SK-N-SH treated with all-trans-retinoic acid at 6 μM for 48 hours (cell line): Measurements from ENCODE around the gene ELP4.
"Not testable (repeated sequence)": the region's sequence is repeated elsewhere in the genome, so short reads cannot be mapped to it uniquely, and the experiment has no call there.

ENCODE experiments used
- ARNTL ChIP-seq: fragments of 450-650 bp; formaldehyde crosslinking; IDR thresholded peaks from 2 replicates; pipeline ENCODE4 v1.5.0; 2020; ENCODE audit warnings: low read depth, mild to moderate bottlenecking, moderate library complexity, borderline replicate concordance
- BACH2 ChIP-seq: fragments of 250-450 bp; sonication (Bioruptor Pico); IDR thresholded peaks from 2 replicates; pipeline ENCODE4 v1.9.0; 2021; ENCODE audit warnings: mild to moderate bottlenecking, borderline replicate concordance
- ESRRG ChIP-seq: fragments of 250-450 bp; sonication (Bioruptor Pico); IDR thresholded peaks from 2 replicates; pipeline ENCODE4 v1.6.1; 2021; ENCODE audit warnings: mild to moderate bottlenecking
- OSR1 ChIP-seq: fragments of 250-450 bp; sonication (Bioruptor Pico); IDR thresholded peaks from 2 replicates; pipeline ENCODE4 v1.8.0; 2022; ENCODE audit warnings: moderate library complexity, mild to moderate bottlenecking, inconsistent platforms
- PATZ1 ChIP-seq: fragments of 250-450 bp; sonication (Bioruptor Pico); IDR thresholded peaks from 2 replicates; pipeline ENCODE4 v1.8.0; 2020; ENCODE audit warnings: mild to moderate bottlenecking, moderate library complexity, borderline replicate concordance
- PPARA ChIP-seq: fragments of 250-450 bp; sonication (Bioruptor Pico); IDR thresholded peaks from 2 replicates; pipeline ENCODE4 v1.5.0; 2020; ENCODE audit warnings: mild to moderate bottlenecking, borderline replicate concordance
- RARB ChIP-seq: fragments of 250-450 bp; sonication (Bioruptor Pico); IDR thresholded peaks from 2 replicates; pipeline ENCODE4 v1.8.0; 2021; ENCODE audit warnings: mild to moderate bottlenecking, moderate library complexity
- TCF4 ChIP-seq: fragments of 250-450 bp; sonication (Bioruptor Pico); IDR thresholded peaks from 2 replicates; pipeline ENCODE4 v1.8.0; 2021; ENCODE audit warnings: mild to moderate bottlenecking, moderate library complexity, borderline replicate concordance
- ZC3H10 ChIP-seq: fragments of 250-450 bp; sonication (Bioruptor Pico); IDR thresholded peaks from 2 replicates; pipeline ENCODE4 v1.5.1; 2021; ENCODE audit warnings: mild to moderate bottlenecking, moderate library complexity
- ZFP30 ChIP-seq: fragments of 450-650 bp; formaldehyde crosslinking; IDR thresholded peaks from 2 replicates; pipeline ENCODE4 v1.5.0; 2022; ENCODE audit warnings: mild to moderate bottlenecking, moderate library complexity
- ZNF565 ChIP-seq: fragments of 450-650 bp; formaldehyde crosslinking; conservative IDR thresholded peaks from 2 replicates; pipeline ENCODE4 v1.5.0; 2020; ENCODE audit warnings: low read depth, mild to moderate bottlenecking, moderate library complexity
- TF ChIP-seq, protein P1 (sequence below): fragments of 250-450 bp; sonication (Bioruptor Pico); IDR thresholded peaks from 2 replicates; pipeline ENCODE4 v1.8.0; 2021; ENCODE audit warnings: low read depth, mild to moderate bottlenecking, moderate library complexity, borderline replicate concordance
- TF ChIP-seq, protein P2 (sequence below): fragments of 250-450 bp; sonication (Bioruptor Pico); IDR thresholded peaks from 2 replicates; pipeline ENCODE4 v1.5.1; 2021; ENCODE audit warnings: mild to moderate bottlenecking, moderate library complexity

GRCh38 chr11:31574133-31574532 lies 64.6 kb downstream of the ELP4 start:
- not testable (repeated sequence) for TF ChIP-seq PPARA (CRISPR knock-in tag); RARB; BACH2 (CRISPR knock-in tag); TCF4 (CRISPR knock-in tag); ZFP30 (CRISPR knock-in tag); ZNF565 (CRISPR knock-in tag); ARNTL (CRISPR knock-in tag); PATZ1 (CRISPR knock-in tag); OSR1; ESRRG (CRISPR knock-in tag); ZC3H10 (CRISPR knock-in tag)
- TF ChIP-seq, protein P1, sequence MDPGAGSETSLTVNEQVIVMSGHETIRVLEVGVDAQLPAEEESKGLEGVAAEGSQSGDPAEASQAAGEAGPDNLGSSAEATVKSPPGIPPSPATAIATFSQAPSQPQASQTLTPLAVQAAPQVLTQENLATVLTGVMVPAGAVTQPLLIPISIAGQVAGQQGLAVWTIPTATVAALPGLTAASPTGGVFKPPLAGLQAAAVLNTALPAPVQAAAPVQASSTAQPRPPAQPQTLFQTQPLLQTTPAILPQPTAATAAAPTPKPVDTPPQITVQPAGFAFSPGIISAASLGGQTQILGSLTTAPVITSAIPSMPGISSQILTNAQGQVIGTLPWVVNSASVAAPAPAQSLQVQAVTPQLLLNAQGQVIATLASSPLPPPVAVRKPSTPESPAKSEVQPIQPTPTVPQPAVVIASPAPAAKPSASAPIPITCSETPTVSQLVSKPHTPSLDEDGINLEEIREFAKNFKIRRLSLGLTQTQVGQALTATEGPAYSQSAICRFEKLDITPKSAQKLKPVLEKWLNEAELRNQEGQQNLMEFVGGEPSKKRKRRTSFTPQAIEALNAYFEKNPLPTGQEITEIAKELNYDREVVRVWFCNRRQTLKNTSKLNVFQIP (CRISPR knock-in tag): not testable (repeated sequence)
- TF ChIP-seq, protein P2, sequence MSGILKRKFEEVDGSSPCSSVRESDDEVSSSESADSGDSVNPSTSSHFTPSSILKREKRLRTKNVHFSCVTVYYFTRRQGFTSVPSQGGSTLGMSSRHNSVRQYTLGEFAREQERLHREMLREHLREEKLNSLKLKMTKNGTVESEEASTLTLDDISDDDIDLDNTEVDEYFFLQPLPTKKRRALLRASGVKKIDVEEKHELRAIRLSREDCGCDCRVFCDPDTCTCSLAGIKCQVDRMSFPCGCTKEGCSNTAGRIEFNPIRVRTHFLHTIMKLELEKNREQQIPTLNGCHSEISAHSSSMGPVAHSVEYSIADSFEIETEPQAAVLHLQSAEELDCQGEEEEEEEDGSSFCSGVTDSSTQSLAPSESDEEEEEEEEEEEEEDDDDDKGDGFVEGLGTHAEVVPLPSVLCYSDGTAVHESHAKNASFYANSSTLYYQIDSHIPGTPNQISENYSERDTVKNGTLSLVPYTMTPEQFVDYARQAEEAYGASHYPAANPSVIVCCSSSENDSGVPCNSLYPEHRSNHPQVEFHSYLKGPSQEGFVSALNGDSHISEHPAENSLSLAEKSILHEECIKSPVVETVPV (CRISPR knock-in tag): not testable (repeated sequence)
